Cardiac muscle cell (in vitro differentiated cells and primary cell): ENCODE results near the gene MIA2. TPM values are rescaled to one million over a fixed set of nuclear protein-coding genes. Genes with fewer than 3 reads are reported as not detected.
"Not testable (repeated sequence)": the region's sequence is repeated elsewhere in the genome, so short reads cannot be mapped to it uniquely, and the experiment has no call there.

Experiments used
- DNase-seq, 2 donors: peaks; one replicate each; pipeline versions ENCODE4 v3.0.0 to v3.0.0-alpha.2; 2010 to 2017; ENCODE audit warnings: low read depth in 1 of 2, low spot score in 1 of 2
- H3K27ac ChIP-seq: fragments of 200-600 bp; sonication (generic); 2 replicates; pipeline ENCODE4 v1.5.1; 2016
- H3K27me3 ChIP-seq: fragments of 200-600 bp; sonication (generic); 2 replicates; pipeline ENCODE4 v1.6.0; 2016; ENCODE audit warnings: control low read depth
- H3K36me3 ChIP-seq: fragments of 200-600 bp; sonication (generic); 2 replicates; pipeline ENCODE4 v1.5.1; 2016; ENCODE audit warnings: control low read depth
- H3K4me1 ChIP-seq: fragments of 200-600 bp; sonication (generic); 2 replicates; pipeline ENCODE4 v1.8.1; 2017; ENCODE audit warnings: low read depth, mild to moderate bottlenecking, mixed run types
- H3K4me3 ChIP-seq: fragments of 200-600 bp; sonication (generic); 2 replicates; pipeline ENCODE4 v1.5.1; 2016; ENCODE audit warnings: mild to moderate bottlenecking
- H3K9me3 ChIP-seq: fragments of 200-600 bp; sonication (generic); 2 replicates; pipeline ENCODE4 v1.5.1; 2017; ENCODE audit warnings: low read depth, mild to moderate bottlenecking, control low read depth
- polyA plus RNA-seq: library from polyadenylated mRNA; unstranded; fragments of >200 nt; fragmentation: Nextera tagmentation; extraction: Ambion mirVana; gene quantifications from 2 replicates; pipeline ENCODE4 v1.2.1, GENCODE V29; 2016
- total RNA-seq: library from RNA; depleted of rRNA; stranded (reverse); fragments of >200 nt; gene quantifications from 2 replicates; pipeline ENCODE4 v1.2.3, GENCODE V29; 2016
- TF ChIP-seq, protein P1 (sequence below): IDR thresholded peaks from 2 replicates; pipeline ENCODE4 v1.5.1; 2012; ENCODE audit warnings: low read depth, mild to moderate bottlenecking, low read length

MIA2 gene
- total and polyA plus RNA-seq, 2 experiments from 2014 or later, result 14.4 to 20.6 TPM

GRCh38 chr14:39272918-39273317 lies 39.2 kb downstream of the MIA2 start:
- no peaks in the 10 kb centered on the region for H3K9me3 ChIP-seq

DNA sequence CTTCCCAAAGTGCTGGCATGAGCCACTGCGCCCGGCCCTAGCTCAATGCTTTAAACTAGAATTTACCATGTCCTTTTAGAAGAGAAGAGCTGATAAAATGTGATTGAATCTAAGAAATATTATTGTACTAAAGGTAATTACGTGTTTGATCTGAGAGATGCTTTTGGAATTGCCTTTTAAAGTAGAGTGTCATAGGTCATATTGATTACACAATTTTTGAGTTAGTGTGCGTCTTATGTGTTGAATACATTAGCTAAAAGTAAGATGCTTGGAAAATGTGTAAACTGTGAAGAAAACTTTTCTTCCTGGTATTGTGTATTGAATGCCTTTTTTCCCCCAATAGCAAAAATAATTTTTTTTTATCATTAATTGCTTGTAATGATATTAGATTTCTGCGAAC lies 41.7 kb downstream of the MIA2 start:
- Histone ChIP-seq H3K4me1 (no peaks in the 10 kb centered on the region), H3K4me3 (no peak overlapping the region), H3K36me3 (no peaks in the 10 kb centered on the region), H3K27me3 (no peaks in the 10 kb centered on the region), H3K27ac (no peak overlapping the region), H3K9me3 (no peaks in the 10 kb centered on the region)
- DNase-seq, result no peak
- TF ChIP-seq, protein P1, sequence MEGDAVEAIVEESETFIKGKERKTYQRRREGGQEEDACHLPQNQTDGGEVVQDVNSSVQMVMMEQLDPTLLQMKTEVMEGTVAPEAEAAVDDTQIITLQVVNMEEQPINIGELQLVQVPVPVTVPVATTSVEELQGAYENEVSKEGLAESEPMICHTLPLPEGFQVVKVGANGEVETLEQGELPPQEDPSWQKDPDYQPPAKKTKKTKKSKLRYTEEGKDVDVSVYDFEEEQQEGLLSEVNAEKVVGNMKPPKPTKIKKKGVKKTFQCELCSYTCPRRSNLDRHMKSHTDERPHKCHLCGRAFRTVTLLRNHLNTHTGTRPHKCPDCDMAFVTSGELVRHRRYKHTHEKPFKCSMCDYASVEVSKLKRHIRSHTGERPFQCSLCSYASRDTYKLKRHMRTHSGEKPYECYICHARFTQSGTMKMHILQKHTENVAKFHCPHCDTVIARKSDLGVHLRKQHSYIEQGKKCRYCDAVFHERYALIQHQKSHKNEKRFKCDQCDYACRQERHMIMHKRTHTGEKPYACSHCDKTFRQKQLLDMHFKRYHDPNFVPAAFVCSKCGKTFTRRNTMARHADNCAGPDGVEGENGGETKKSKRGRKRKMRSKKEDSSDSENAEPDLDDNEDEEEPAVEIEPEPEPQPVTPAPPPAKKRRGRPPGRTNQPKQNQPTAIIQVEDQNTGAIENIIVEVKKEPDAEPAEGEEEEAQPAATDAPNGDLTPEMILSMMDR, result no peak

More at GRCh38 chr14:39272918-39273317, 39.2 kb downstream of the MIA2 start:
- no peak for DNase-seq
- H3K27ac ChIP-seq, result no peak overlapping the region
- H3K36me3 ChIP-seq, result no peaks in the 10 kb centered on the region
- H3K4me3 ChIP-seq, result no peak overlapping the region
- H3K4me1 ChIP-seq, result peaks cover 4% of the 10 kb centered on the region
- H3K27me3 ChIP-seq, result no peaks in the 10 kb centered on the region
- TF ChIP-seq, protein P1, result no peak

DNA sequence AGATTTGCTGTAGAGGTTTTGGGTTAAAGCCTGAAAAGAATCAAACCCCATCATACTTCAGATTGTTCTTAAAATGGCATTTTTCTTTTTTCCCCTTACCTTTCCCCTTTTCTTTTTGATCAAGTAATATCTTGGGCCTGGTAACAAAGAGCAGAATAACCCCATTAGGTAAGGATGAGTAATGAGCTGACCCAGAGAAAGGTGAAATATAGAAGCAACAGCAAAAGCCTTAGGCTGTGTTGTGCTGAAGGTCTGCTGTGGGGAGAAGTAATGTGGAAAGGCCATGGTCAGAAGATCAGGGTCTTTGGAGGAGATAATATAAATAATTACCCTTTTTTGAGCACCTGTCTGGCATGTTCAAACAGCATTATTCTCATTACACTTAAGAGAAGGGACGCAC lies 42.3 kb downstream of the MIA2 start:
- H3K27me3 ChIP-seq, result no peaks in the 10 kb centered on the region
- no peaks in the 10 kb centered on the region for H3K36me3 ChIP-seq
- no peaks in the 10 kb centered on the region for H3K9me3 ChIP-seq
- no peaks in the 10 kb centered on the region for H3K4me1 ChIP-seq
- no peak overlapping the region for H3K27ac ChIP-seq
- DNase-seq, result no peak
- H3K4me3 ChIP-seq, result no peak overlapping the region
- TF ChIP-seq, protein P1, result no peak

DNA sequence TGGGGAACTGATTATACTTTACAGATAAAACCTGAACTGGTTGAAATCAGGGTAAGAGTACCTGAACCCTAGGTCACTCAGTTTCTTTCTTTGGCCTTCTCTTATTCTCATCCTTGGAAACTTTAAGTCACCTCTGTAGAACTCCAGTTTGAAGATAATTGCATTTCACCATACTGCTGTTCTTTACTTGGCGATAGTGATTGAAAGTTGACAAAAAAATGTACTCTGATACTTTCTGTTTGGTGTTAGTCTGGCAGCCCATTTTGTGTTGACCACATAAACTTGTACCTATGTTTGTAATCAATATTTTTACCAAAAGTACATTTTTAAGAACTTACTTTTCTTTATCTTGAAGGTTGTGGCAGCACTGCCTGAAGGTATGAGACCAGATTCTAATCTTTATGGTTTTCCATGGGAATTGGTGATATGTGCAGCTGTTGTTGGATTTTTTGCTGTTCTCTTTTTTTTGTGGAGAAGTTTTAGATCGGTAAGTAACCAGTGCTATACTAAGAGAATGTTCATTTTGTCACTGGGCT lies 42.9 kb downstream of the MIA2 start:
- TF ChIP-seq, protein P1, result no peak
- Histone ChIP-seq H3K36me3 (no peaks in the 10 kb centered on the region), H3K4me3 (no peak overlapping the region), H3K4me1 (no peaks in the 10 kb centered on the region), H3K27ac (no peak overlapping the region), H3K9me3 (no peaks in the 10 kb centered on the region), H3K27me3 (no peaks in the 10 kb centered on the region)
- no peak for DNase-seq

DNA sequence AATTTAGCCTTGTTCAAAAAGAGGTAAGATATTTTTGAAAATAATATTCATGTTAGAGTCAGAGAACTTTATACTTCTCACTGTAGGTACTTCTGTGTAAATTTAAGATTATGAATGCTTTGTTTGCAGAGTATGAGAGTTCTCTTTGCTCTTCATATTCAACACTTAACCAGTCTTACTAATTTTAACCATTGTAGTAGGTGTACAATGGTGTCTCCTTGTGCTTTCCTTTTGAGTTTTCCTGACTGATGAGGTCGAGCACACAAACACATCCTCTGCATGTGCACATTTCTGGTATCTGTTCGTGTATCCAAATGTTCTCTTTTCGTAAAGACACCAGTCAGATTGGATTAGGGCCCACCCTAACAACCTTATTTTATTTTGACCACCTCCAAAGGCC lies 45.8 kb downstream of the MIA2 start:
- TF ChIP-seq, protein P1, result no peak
- Histone ChIP-seq H3K27ac (no peak overlapping the region), H3K4me3 (no peak overlapping the region), H3K27me3 (no peaks in the 10 kb centered on the region), H3K4me1 (no peaks in the 10 kb centered on the region), H3K9me3 (no peaks in the 10 kb centered on the region), H3K36me3 (no peaks in the 10 kb centered on the region)
- no peak for DNase-seq

DNA sequence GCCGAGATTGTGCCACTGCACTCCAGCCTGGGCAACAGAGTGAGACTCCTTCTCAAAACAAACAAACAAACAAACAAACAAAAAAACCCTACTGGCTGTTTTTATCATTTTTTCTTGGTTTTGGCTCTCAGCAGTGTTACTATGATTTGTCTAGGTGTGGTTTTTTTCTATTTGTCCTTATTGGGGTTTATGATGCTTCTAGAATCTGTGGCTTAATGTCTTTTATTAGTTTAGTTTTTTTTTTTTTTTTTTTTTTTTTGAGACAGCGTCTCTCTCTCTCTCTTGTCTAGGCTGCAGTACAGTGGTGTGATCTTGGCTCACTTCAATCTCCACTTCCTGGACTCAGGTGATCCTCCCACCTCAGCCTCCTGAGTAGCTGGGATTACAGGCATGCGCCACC lies 47.0 kb downstream of the MIA2 start:
- H3K4me1 ChIP-seq, H3K27ac ChIP-seq, H3K4me3 ChIP-seq, DNase-seq, H3K9me3 ChIP-seq, H3K27me3 ChIP-seq, H3K36me3 ChIP-seq: not testable (repeated sequence)
